Measurements from ENCODE around the gene S100Z. TPM values are rescaled to one million over a fixed set of nuclear protein-coding genes. Genes with fewer than 3 reads are reported as not detected.

S100Z gene
- total and polyA plus RNA-seq, 9 of the 15 experiments (the other 6 are each of a cell fraction or from before 2014, with no cell fraction given) = 0.15 to 0.42 (median 0.20) TPM; not detected in 6

GRCh38 chr5:76849419-76850291 lies at the start of gene S100Z (continued):
- no peak for TF ChIP-seq ZBTB49 (CRISPR knock-in tag; IDR thresholded peaks at IDR 0.05; ENCODE audit: borderline replicate concordance)
- 0 out of 2 replicates have a peak, but pooled peaks have one; percentile 45 for TF ChIP-seq ARID3A (IDR thresholded peaks at IDR 0.05; ENCODE audit: borderline replicate concordance, low read depth, low read length)
- no peak for TF ChIP-seq PBX2 (CRISPR knock-in tag; IDR thresholded peaks at IDR 0.05; ENCODE audit: low read depth)
- no peak for TF ChIP-seq PBX2 (tag; conservative IDR thresholded peaks at IDR 0.05; ENCODE audit: low read depth)
- TF ChIP-seq BRD4 (IDR thresholded peaks at IDR 0.05) = no peak
- TF ChIP-seq SRSF1 (IDR thresholded peaks at IDR 0.05; ENCODE audit: low read depth, low read length) = no peak
- TF ChIP-seq ZNF436 (CRISPR knock-in tag; IDR thresholded peaks at IDR 0.05) = no peak
- no peak for TF ChIP-seq ZNF263 (CRISPR knock-in tag; IDR thresholded peaks at IDR 0.05; ENCODE audit: borderline replicate concordance)
- peak; percentile 89 to 92 for TF ChIP-seq KDM1A (IDR thresholded peaks at IDR 0.05)
- TF ChIP-seq ZBTB12 (CRISPR knock-in tag; IDR thresholded peaks at IDR 0.05) = no peak
- no peak for TF ChIP-seq MBD1 (CRISPR knock-in tag; IDR thresholded peaks at IDR 0.05)
- no peak for TF ChIP-seq MIER1 (IDR thresholded peaks at IDR 0.05; ENCODE audit: low read depth)
- TF ChIP-seq ZC3H8 (IDR thresholded peaks at IDR 0.05) = no peak
- no peak for TF ChIP-seq EZH2 (IDR thresholded peaks at IDR 0.05; ENCODE audit: borderline replicate concordance, low read depth, low read length)
- no peak for TF ChIP-seq TCF15 (CRISPR knock-in tag; IDR thresholded peaks at IDR 0.05)
- no peak for TF ChIP-seq MAFF (IDR thresholded peaks at IDR 0.05; ENCODE audit: low read length)
- no peak for TF ChIP-seq ZNF124 (CRISPR knock-in tag; IDR thresholded peaks at IDR 0.05)
